SK-N-SH (cell line): ENCODE measurements around the gene LRP5.

Source experiments
- CTCF ChIP-seq: fragments of 200-600 bp; sonication (generic); IDR thresholded peaks from 2 replicates; pipeline ENCODE4 v1.6.1; 2017; ENCODE audit warnings: antibody characterized with exemption, mild to moderate bottlenecking, moderate library complexity
- EP300 ChIP-seq, 2 experiments: IDR thresholded peaks; 2 replicates each; pipeline versions ENCODE4 v1.4.0 to v1.6.1; 2012; ENCODE audit warnings: borderline replicate concordance in 1 of 2, low read depth in 1 of 2, low read length in 1 of 2
- EZH2phosphoT487 ChIP-seq: fragments of 200-600 bp; sonication (generic); IDR thresholded peaks from 2 replicates; pipeline ENCODE4 v1.6.1; 2017; ENCODE audit warnings: low read depth, mixed run types, mild to moderate bottlenecking, antibody characterized with exemption, moderate library complexity, borderline replicate concordance
- MAX ChIP-seq: IDR thresholded peaks from 2 replicates; pipeline ENCODE4 v1.4.0; 2012; ENCODE audit warnings: low read depth
- MXI1 ChIP-seq: IDR thresholded peaks from 2 replicates; pipeline ENCODE4 v1.6.1; 2012; ENCODE audit warnings: mild to moderate bottlenecking, low read depth, low read length, improper control_type of control experiment
- NRF1 ChIP-seq: IDR thresholded peaks from 2 replicates; pipeline ENCODE4 v1.6.1; 2012; ENCODE audit warnings: low read depth, mild to moderate bottlenecking, low read length
- POLR2AphosphoS5 ChIP-seq: IDR thresholded peaks from 2 replicates; pipeline ENCODE4 v1.6.1; 2012; ENCODE audit warnings: low read depth, low read length
- RCOR1 ChIP-seq: fragments of 150-350 bp; IDR thresholded peaks from 2 replicates; pipeline ENCODE4 v1.6.1; 2017; ENCODE audit warnings: antibody characterized with exemption, low read length
- TAF1 ChIP-seq: IDR thresholded peaks from 2 replicates; pipeline ENCODE4 v1.6.1; 2012; ENCODE audit warnings: low read depth, mild to moderate bottlenecking, low read length, moderate library complexity, borderline replicate concordance
- TCF12 ChIP-seq: IDR thresholded peaks from 2 replicates; pipeline ENCODE4 v1.4.0; 2012
- TEAD4 ChIP-seq: IDR thresholded peaks from 2 replicates; pipeline ENCODE4 v1.4.0; 2012; ENCODE audit warnings: mild to moderate bottlenecking, borderline replicate concordance; ENCODE audit not compliant: insufficient read depth

GRCh38 chr11:68420171-68420570, 107.8 kb downstream of the LRP5 start:
- TF ChIP-seq TAF1, result no peak
- TF ChIP-seq CTCF, result no peak
- TF ChIP-seq MAX, result no peak
- no peak for TF ChIP-seq MXI1
- TF ChIP-seq POLR2AphosphoS5, result no peak
- TF ChIP-seq TEAD4, result no peak
- TF ChIP-seq TCF12, result no peak
- TF ChIP-seq EP300 (IDR thresholded peaks at IDR 0.05; ENCODE audit: borderline replicate concordance in 1 of 2, low read depth in 1 of 2, low read length in 1 of 2), result no peak
- no peak for TF ChIP-seq RCOR1
- TF ChIP-seq NRF1, result no peak
- no peak for TF ChIP-seq EZH2phosphoT487
